Thymus (tissue), 11 donors: Measurements from ENCODE around the gene ADGRB2. TPM values are rescaled to one million over a fixed set of nuclear protein-coding genes. Genes with fewer than 3 reads are reported as not detected.

ENCODE experiments used
- DNase-seq, 9 donors: peaks; one replicate each; pipeline ENCODE4 v3.0.0-alpha.2; 2013; ENCODE audit warnings: low spot score in 9 of 9, low read depth in 6 of 9, missing footprints in 1 of 9
- H3K27ac ChIP-seq, 2 donors: one replicate each; pipeline ENCODE4 v1.5.1; 2013; ENCODE audit warnings: control low read depth in 1 of 2, low read depth in 1 of 2, low read length in 1 of 2, mild to moderate bottlenecking in 1 of 2, moderate library complexity in 1 of 2
- H3K27me3 ChIP-seq, 2 donors: one replicate each; pipeline ENCODE4 v1.5.1; 2013; ENCODE audit warnings: low read length in 1 of 2; ENCODE audit not compliant: control insufficient read depth in 2 of 2, insufficient read depth in 1 of 2
- H3K36me3 ChIP-seq, 2 donors: one replicate each; pipeline ENCODE4 v1.5.1; 2013; ENCODE audit warnings: low read length in 1 of 2, mild to moderate bottlenecking in 1 of 2, moderate library complexity in 1 of 2; ENCODE audit not compliant: control insufficient read depth in 2 of 2, insufficient read depth in 2 of 2
- H3K4me1 ChIP-seq, 2 donors: one replicate each; pipeline ENCODE4 v1.5.1; 2013; ENCODE audit warnings: low read length in 2 of 2; ENCODE audit not compliant: control insufficient read depth in 2 of 2, insufficient read depth in 2 of 2
- H3K4me3 ChIP-seq, 2 donors: one replicate each; pipeline ENCODE4 v1.5.1; 2013; ENCODE audit warnings: low read length in 2 of 2, control low read depth in 1 of 2, mild to moderate bottlenecking in 1 of 2
- H3K9me3 ChIP-seq, 2 donors: one replicate each; pipeline ENCODE4 v1.5.1; 2013; ENCODE audit warnings: low read length in 1 of 2, mild to moderate bottlenecking in 1 of 2; ENCODE audit not compliant: control insufficient read depth in 2 of 2, insufficient read depth in 1 of 2
- WGBS: extraction: QIAGEN DNeasy Blood & Tissue Kit; methylation state at CpG from one replicate; pipeline ENCODE4 v1.1.7; 2013; 5-methylcytosine and 5-hydroxymethylcytosine counted together
- polyA plus RNA-seq: library from polyadenylated mRNA; stranded (reverse); fragments of 200-250 nt; gene quantifications from one replicate; pipeline ENCODE4 v1.2.3, GENCODE V29; 2013
- total RNA-seq: library from RNA; stranded (reverse); fragments of 120-200 nt; gene quantifications from one replicate; pipeline ENCODE4 v1.2.4, GENCODE V29; 2013
- donor health status: healthy.

Gene ADGRB2
- total and polyA plus RNA-seq, 2 donors = 6.0 to 24.4 TPM

DNA sequence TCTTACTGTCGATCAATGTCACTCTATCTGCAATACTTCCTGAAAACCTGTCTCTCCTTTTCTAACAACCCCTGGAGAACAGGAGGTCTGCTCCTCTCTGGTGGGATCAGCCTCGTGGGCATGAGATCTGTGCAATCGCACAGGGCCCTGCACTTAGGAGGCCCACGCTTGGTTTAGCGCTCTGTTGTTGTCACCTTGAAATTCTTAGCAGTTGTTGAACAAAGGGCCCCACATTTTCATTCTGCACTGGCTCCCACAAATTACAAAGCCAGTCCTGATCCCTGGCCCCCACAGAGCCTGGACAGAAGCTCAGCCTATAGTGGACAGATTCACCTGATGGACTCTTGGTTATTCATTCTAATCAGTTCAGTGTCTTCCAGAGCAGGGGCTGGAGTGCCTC, 33.1 kb upstream of the ADGRB2 start:
- Histone ChIP-seq H3K36me3 (no peaks in the 10 kb centered on the region), H3K4me3 (no peak overlapping the region), H3K27ac (no peak overlapping the region), H3K27me3 (peaks cover 0 to 6% of the 10 kb centered on the region in 2 donors), H3K9me3 (peaks cover 0 to 2% of the 10 kb centered on the region in 2 donors), H3K4me1 (peaks cover 1 to 34% of the 10 kb centered on the region in 2 donors)
- WGBS = 92% methylated on average over 5 of the region's 5 CpGs
- DNase-seq = no peak

DNA sequence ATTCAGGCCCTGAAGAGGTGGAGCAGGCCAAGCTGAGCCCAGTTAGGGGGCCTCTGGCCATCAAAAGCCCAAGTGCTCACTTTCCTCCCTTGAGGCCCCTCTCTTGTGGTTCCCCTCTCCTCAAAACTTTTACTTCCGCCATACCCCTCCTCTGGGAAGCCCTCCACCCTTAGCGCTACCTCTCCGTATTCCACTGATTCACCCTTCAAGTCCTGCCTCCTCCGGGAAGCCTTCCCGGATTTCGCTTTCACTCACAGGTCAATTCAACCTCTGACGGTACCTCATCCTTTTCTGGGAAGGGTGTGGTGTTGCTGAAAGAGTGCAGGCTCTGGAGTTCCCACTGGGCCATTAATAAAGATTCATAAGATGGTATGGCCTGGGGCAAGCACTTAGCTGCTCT, 32.6 kb upstream of the ADGRB2 start:
- WGBS = 96% methylated on average over 7 of the region's 7 CpGs
- H3K27me3 ChIP-seq = peaks cover 0 to 6% of the 10 kb centered on the region in 2 donors
- H3K4me1 ChIP-seq = peaks cover 0 to 38% of the 10 kb centered on the region in 2 donors
- no peak overlapping the region for H3K4me3 ChIP-seq
- no peak for DNase-seq
- no peak overlapping the region for H3K27ac ChIP-seq
- H3K9me3 ChIP-seq = peaks cover 0 to 2% of the 10 kb centered on the region in 2 donors
- H3K36me3 ChIP-seq = no peaks in the 10 kb centered on the region

DNA sequence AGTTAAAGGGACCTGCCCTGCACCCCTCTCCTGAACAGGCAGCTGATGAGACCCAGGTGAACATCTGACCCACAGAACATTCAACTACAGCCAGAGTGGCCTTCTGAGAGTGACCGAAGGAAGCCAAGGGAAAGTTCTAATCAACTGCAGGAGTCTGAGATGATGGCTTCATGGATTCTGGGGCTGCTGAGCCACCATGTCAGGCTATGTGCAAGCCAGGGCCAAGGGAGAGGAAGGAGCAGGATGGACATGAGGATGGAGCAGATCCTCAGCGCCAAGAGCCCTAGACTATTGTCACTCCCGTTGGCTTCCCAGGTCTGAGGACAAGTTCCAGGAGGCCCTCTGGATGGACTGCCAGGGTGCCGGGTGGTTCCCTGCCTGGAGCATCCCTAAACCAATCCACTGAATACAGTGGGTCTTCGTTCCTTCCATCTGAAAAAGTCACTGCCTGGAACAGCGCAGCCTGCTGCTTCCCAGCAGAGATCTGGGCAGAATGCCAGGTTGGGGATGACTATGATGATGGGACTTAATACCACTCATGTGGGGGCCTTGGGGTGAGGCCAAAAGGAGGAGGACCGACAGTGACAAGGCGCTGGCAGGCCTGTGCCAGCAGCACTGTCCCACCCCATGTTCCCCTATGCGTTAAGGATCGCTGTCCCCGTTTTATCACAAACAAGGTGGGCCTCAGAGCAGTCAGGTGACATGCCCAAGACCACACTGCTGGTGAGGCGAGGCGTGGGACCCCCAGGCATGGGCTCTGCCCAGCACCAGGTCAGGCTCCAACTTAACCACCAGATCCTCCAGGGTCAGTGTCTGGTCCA, 31.9 kb upstream of the ADGRB2 start:
- Histone ChIP-seq H3K27ac (no peak overlapping the region), H3K4me1 (peaks cover 5 to 45% of the 10 kb centered on the region in 2 donors), H3K36me3 (no peaks in the 10 kb centered on the region), H3K4me3 (no peak overlapping the region), H3K9me3 (peaks cover 0 to 2% of the 10 kb centered on the region in 2 donors), H3K27me3 (peaks cover 0 to 6% of the 10 kb centered on the region in 2 donors)
- 92% methylated on average over 13 of the region's 13 CpGs for WGBS
- no peak for DNase-seq

DNA sequence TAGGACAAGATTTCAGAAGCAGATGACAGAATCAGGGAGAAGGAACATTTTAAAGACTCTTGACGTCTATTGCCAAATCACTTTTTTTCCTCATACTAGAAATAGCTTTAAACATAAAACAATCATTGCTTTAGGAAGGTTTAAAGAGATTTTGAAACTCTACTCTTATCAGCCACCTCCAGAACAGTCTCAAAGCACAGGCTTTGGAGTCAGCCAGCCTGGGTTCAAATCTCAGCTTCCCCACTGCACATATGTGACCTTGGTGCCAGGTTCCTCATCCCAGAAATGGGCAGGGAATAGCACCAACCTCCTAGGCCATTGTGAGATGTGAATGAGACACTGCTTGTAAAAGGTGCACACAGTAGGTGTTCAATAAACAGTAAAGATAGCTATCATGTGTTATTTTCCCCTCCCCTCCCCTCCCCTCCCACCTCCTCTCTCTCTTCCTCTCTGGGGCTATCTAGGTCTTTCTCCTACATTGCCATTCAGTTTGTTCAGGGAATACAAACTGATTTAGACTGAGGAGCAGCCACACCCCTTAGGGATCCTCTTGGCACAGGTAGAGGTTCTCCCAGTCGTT, 31.0 kb upstream of the ADGRB2 start:
- no peak for DNase-seq
- WGBS = 89% methylated on average over 2 of the region's 2 CpGs

DNA sequence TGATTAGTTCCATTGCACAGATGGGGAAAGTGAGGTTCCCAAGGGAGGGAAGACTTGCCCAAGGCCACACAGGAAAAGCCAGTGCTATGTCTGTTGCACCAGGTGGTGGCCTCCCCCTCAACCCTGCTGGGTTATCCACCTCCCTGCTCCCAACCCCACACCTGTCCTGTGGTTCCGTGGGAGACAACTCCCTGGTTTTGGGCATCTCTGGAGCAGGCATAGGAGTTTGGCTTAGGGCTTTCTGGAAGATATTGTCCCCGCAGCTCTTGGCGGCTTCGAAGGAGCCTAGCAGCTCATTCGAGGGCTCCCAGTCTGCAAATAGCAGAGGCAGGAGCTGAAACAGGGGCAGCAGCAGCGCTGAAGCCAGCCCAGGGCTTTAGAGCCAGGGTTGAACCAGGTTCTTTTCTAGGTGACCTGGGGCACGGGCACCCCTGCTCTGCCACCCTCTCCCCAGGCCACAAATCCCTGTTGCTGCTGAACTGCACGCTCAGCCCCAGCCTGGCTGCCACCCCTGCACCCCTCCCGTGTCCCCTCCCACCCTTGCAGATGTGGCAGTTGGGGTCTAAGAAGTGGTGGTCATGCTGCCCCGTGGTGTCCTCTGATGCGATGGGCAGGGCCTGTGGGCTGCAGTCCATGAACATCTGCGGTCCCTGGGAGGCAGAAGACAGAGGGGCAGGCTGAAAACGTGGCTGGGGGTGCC, 29.6 kb upstream of the ADGRB2 start:
- WGBS = 81% methylated on average over 13 of the region's 13 CpGs
- peaks cover 0 to 6% of the 10 kb centered on the region in 2 donors for H3K27me3 ChIP-seq
- no peaks in the 10 kb centered on the region for H3K36me3 ChIP-seq
- H3K4me3 ChIP-seq = no peak overlapping the region
- H3K9me3 ChIP-seq = peaks cover 0 to 2% of the 10 kb centered on the region in 2 donors
- no peak overlapping the region for H3K27ac ChIP-seq
- no peak for DNase-seq
- peaks cover 22 to 66% of the 10 kb centered on the region in 2 donors for H3K4me1 ChIP-seq

More for the DNA sequence above, 31.0 kb upstream of the ADGRB2 start:
- Histone ChIP-seq H3K4me1 (peaks cover 13 to 53% of the 10 kb centered on the region in 2 donors), H3K27me3 (peaks cover 0 to 6% of the 10 kb centered on the region in 2 donors), H3K9me3 (peaks cover 0 to 2% of the 10 kb centered on the region in 2 donors), H3K36me3 (no peaks in the 10 kb centered on the region), H3K27ac (no peak overlapping the region), H3K4me3 (no peak overlapping the region)

DNA sequence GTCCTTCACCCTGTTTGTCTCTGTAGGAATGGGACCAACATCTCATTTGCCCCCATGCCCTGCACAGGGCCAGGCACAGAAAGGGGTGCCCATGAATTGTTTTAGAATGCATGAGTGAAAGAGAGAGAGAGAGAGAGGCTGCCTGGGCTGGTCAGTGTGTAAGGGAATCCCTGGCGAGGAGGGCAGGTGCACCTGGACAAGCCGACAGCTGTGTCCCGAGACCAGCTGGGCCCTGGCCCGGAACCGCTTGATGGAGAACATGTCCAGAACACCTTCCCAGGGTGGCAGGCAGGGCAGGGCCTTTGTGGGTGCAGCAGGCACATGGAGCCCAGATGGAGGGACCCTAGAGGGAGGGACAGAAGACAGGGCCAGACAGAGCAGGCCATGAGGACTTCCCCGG, 28.9 kb upstream of the ADGRB2 start:
- peaks cover 0 to 2% of the 10 kb centered on the region in 2 donors for H3K27me3 ChIP-seq
- H3K4me3 ChIP-seq = no peak overlapping the region
- peaks cover 0 to 2% of the 10 kb centered on the region in 2 donors for H3K9me3 ChIP-seq
- H3K27ac ChIP-seq = no peak overlapping the region
- WGBS = 98% methylated on average over 6 of the region's 6 CpGs
- H3K4me1 ChIP-seq = peaks cover 22 to 72% of the 10 kb centered on the region in 2 donors
- no peak for DNase-seq
- H3K36me3 ChIP-seq = no peaks in the 10 kb centered on the region

DNA sequence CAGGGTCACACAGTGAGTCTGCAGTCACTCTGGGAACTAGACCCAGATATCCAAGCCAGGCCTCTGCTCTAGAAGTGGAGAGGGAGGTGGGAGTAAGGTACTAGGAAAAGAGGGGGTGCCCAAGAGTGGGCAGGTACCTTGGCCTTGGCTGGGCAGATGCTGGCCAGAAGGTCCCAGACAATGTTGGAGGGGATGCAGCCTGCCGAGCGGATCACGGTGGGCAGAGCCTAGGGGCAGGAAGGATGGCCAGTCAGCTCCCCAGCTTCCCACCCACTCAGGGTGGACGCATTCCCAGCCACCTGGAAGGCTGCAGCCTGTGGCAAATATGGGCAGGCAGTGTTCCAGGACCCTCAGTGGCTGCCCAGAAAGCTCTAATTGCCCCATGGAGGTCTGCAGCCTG, 28.4 kb upstream of the ADGRB2 start:
- peaks cover 0 to 2% of the 10 kb centered on the region in 2 donors for H3K9me3 ChIP-seq
- WGBS = 93% methylated on average over 4 of the region's 4 CpGs
- no peaks in the 10 kb centered on the region for H3K27me3 ChIP-seq
- H3K36me3 ChIP-seq = no peaks in the 10 kb centered on the region
- peaks cover 27 to 76% of the 10 kb centered on the region in 2 donors for H3K4me1 ChIP-seq
- H3K27ac ChIP-seq = no peak overlapping the region
- no peak overlapping the region for H3K4me3 ChIP-seq
- no peak for DNase-seq

DNA sequence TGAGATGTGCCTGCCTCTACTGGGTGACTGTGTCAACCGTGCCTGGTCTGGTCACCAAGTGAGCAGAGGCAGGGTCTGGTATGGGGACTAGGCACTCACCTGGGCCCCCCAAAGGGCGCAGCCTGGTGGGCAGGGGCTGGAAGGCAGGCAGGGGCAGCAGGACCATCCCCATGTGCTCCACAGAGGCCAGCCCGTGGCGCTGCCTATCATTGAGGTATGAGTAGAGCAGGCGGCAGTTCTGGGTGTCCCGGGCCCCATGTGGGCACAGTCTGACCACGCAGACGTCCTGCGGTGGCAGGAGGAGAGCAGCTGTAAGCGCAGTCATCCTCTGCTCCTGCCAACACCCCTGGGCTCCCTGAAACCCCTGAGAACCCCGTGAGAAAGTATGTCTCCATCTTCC, 28.0 kb upstream of the ADGRB2 start:
- H3K36me3 ChIP-seq = no peaks in the 10 kb centered on the region
- no peaks in the 10 kb centered on the region for H3K27me3 ChIP-seq
- H3K27ac ChIP-seq = no peak overlapping the region
- H3K9me3 ChIP-seq = peaks cover 0 to 2% of the 10 kb centered on the region in 2 donors
- H3K4me1 ChIP-seq = peaks cover 27 to 74% of the 10 kb centered on the region in 2 donors
- no peak for DNase-seq
- no peak overlapping the region for H3K4me3 ChIP-seq
- WGBS = 94% methylated on average over 11 of the region's 11 CpGs
